Smooth muscle cell (in vitro differentiated cells): ENCODE measurements around the gene BTF3. TPM values are rescaled to one million over a fixed set of nuclear protein-coding genes. Genes with fewer than 3 reads are reported as not detected.
"Not testable (repeated sequence)": the region's sequence is repeated elsewhere in the genome, so short reads cannot be mapped to it uniquely, and the experiment has no call there.

Experiments used
- DNase-seq: peaks from one replicate; lab custom pipeline; 2025; ENCODE audit not compliant: unreplicated experiment; lab: John Stamatoyannopoulos, UW
- H2AFZ ChIP-seq: fragments of 200-600 bp; sonication (generic); 2 replicates; pipeline ENCODE4 v1.6.0; 2016; ENCODE audit warnings: antibody characterized with exemption, low read depth, mild to moderate bottlenecking
- H3F3A ChIP-seq: fragments of 200-600 bp; sonication (generic); 2 replicates; pipeline ENCODE4 v1.6.0; 2017; ENCODE audit warnings: antibody characterized with exemption, low read depth
- H3K27ac ChIP-seq: fragments of 200-600 bp; sonication (generic); 2 replicates; pipeline ENCODE4 v1.5.1; 2016; ENCODE audit warnings: low read depth, mild to moderate bottlenecking
- H3K27me3 ChIP-seq: fragments of 200-600 bp; sonication (generic); 2 replicates; pipeline ENCODE4 v1.6.1; 2016; ENCODE audit warnings: low read depth, mild to moderate bottlenecking
- H3K36me3 ChIP-seq: fragments of 200-600 bp; sonication (generic); 2 replicates; pipeline ENCODE4 v1.5.1; 2016; ENCODE audit warnings: low read depth
- H3K4me1 ChIP-seq: fragments of 200-600 bp; sonication (generic); 2 replicates; pipeline ENCODE4 v1.5.1; 2016; ENCODE audit warnings: low read depth
- H3K4me2 ChIP-seq: fragments of 200-600 bp; sonication (generic); 2 replicates; pipeline ENCODE4 v1.6.0; 2016; ENCODE audit warnings: mild to moderate bottlenecking
- H3K4me3 ChIP-seq: fragments of 200-600 bp; sonication (generic); 2 replicates; pipeline ENCODE4 v1.5.1; 2016; ENCODE audit warnings: mild to moderate bottlenecking
- H3K79me2 ChIP-seq: fragments of 200-600 bp; sonication (generic); 2 replicates; pipeline ENCODE4 v1.6.0; 2016; ENCODE audit warnings: low read depth, mild to moderate bottlenecking
- H3K9ac ChIP-seq: fragments of 200-600 bp; sonication (generic); 2 replicates; pipeline ENCODE4 v1.6.0; 2016; ENCODE audit warnings: low read depth
- H3K9me3 ChIP-seq: fragments of 200-600 bp; sonication (generic); replicated peaks from 2 replicates; pipeline ENCODE4 v1.5.1; 2016; ENCODE audit warnings: low read depth
- H4K20me1 ChIP-seq: fragments of 200-600 bp; sonication (generic); 2 replicates; pipeline ENCODE4 v1.6.0; 2016; ENCODE audit warnings: low read depth
- CTCF ChIP-seq: fragments of 200-600 bp; sonication (generic); IDR thresholded peaks from 2 replicates; pipeline ENCODE4 v1.5.1; 2017; ENCODE audit warnings: borderline replicate concordance, mild to moderate bottlenecking, antibody characterized with exemption; ENCODE audit not compliant: insufficient read depth, poor library complexity, severe bottlenecking
- WGBS: methylation state at CpG from one replicate; pipeline ENCODE4 v1.1.7; 2016; ENCODE audit warnings: low lambda C conversion rate; 5-methylcytosine and 5-hydroxymethylcytosine counted together
- polyA plus RNA-seq: library from polyadenylated mRNA; unstranded; fragments of >200 nt; fragmentation: Nextera tagmentation; extraction: Ambion mirVana; gene quantifications from 2 replicates; pipeline ENCODE4 v1.2.1, GENCODE V29; 2016
- total RNA-seq: library from RNA; depleted of rRNA; stranded (reverse); fragments of >200 nt; gene quantifications from 2 replicates; pipeline ENCODE4 v1.2.3, GENCODE V29; 2014

Gene BTF3
- total and polyA plus RNA-seq, 2 experiments from 2014 or later, result 409 to 546 TPM

- DNase-seq, result no peak
- no peaks in the 10 kb centered on the region for H4K20me1 ChIP-seq
- no peak for TF ChIP-seq CTCF
- H3K9ac ChIP-seq, result no peak overlapping the region
- no peaks in the 10 kb centered on the region for H3K36me3 ChIP-seq
- no peaks in the 10 kb centered on the region for H3K27me3 ChIP-seq
- no peaks in the 10 kb centered on the region for H3K9me3 ChIP-seq
- no peaks in the 10 kb centered on the region for H3K79me2 ChIP-seq
- no peak overlapping the region for H3K4me2 ChIP-seq
- H2AFZ ChIP-seq, result no peak overlapping the region
- H3F3A ChIP-seq, result no peaks in the 10 kb centered on the region
- H3K4me1 ChIP-seq, result no peaks in the 10 kb centered on the region
- H3K27ac ChIP-seq, result no peak overlapping the region
- H3K4me3 ChIP-seq, result no peak overlapping the region
- WGBS, result 77% methylated on average over 4 of the region's 4 CpGs
These were observed 14.6 kb upstream of the BTF3 start for GRCh38 chr5:73483676-73484075.

GRCh38 chr5:73484511-73484910, 13.7 kb upstream of the BTF3 start:
- Histone ChIP-seq H3K79me2 (no peaks in the 10 kb centered on the region), H4K20me1 (no peaks in the 10 kb centered on the region), H3K36me3 (no peaks in the 10 kb centered on the region), H2AFZ (no peak overlapping the region), H3K27me3 (no peaks in the 10 kb centered on the region), H3K4me1 (no peaks in the 10 kb centered on the region), H3K9ac (no peak overlapping the region), H3K9me3 (no peaks in the 10 kb centered on the region), H3K4me3 (no peak overlapping the region), H3K4me2 (no peak overlapping the region), H3F3A (no peaks in the 10 kb centered on the region), H3K27ac (no peak overlapping the region)
- WGBS, result 93% methylated on average over 1 of the region's 1 CpG
- no peak for TF ChIP-seq CTCF
- no peak for DNase-seq

GRCh38 chr5:73485715-73486114, 12.5 kb upstream of the BTF3 start:
- H3K9me3 ChIP-seq, result no peaks in the 10 kb centered on the region
- H3K27ac ChIP-seq, result no peak overlapping the region
- H3K4me2 ChIP-seq, result no peak overlapping the region
- no peak overlapping the region for H3K9ac ChIP-seq
- H3K4me1 ChIP-seq, result no peaks in the 10 kb centered on the region
- no peaks in the 10 kb centered on the region for H4K20me1 ChIP-seq
- H3K36me3 ChIP-seq, result no peaks in the 10 kb centered on the region
- TF ChIP-seq CTCF, result no peak
- no peaks in the 10 kb centered on the region for H3K79me2 ChIP-seq
- H3K4me3 ChIP-seq, result no peak overlapping the region
- H3K27me3 ChIP-seq, result no peaks in the 10 kb centered on the region
- DNase-seq, result no peak
- no peaks in the 10 kb centered on the region for H3F3A ChIP-seq
- H2AFZ ChIP-seq, result no peak overlapping the region
- 75% methylated on average over 3 of the region's 3 CpGs for WGBS

GRCh38 chr5:73486119-73486899, 11.9 kb upstream of the BTF3 start:
- no peak for DNase-seq
- no peaks in the 10 kb centered on the region for H3K36me3 ChIP-seq

GRCh38 chr5:73487257-73487656, 11.0 kb upstream of the BTF3 start:
- H3K4me3 ChIP-seq, DNase-seq, H4K20me1 ChIP-seq, H3K9ac ChIP-seq, H3K4me2 ChIP-seq, H3K27me3 ChIP-seq, H3K4me1 ChIP-seq, H3K27ac ChIP-seq, H3K79me2 ChIP-seq, H2AFZ ChIP-seq, H3K9me3 ChIP-seq, H3F3A ChIP-seq, H3K36me3 ChIP-seq: not testable (repeated sequence)
- WGBS, result 57% methylated on average over 4 of the region's 4 CpGs

More at GRCh38 chr5:73486119-73486899, 11.9 kb upstream of the BTF3 start:
- no peak overlapping the region for H3K4me3 ChIP-seq
- no peaks in the 10 kb centered on the region for H3K9me3 ChIP-seq
- H3K9ac ChIP-seq, result no peak overlapping the region
- no peaks in the 10 kb centered on the region for H3K79me2 ChIP-seq
- no peak overlapping the region for H2AFZ ChIP-seq
- H3F3A ChIP-seq, result no peaks in the 10 kb centered on the region
- no peaks in the 10 kb centered on the region for H4K20me1 ChIP-seq
- TF ChIP-seq CTCF, result no peak
- no peak overlapping the region for H3K4me2 ChIP-seq
- H3K27me3 ChIP-seq, result no peaks in the 10 kb centered on the region
- H3K4me1 ChIP-seq, result no peaks in the 10 kb centered on the region
- WGBS, result 69% methylated on average over 3 of the region's 3 CpGs
- H3K27ac ChIP-seq, result no peak overlapping the region
